ENCODE results near the gene TRPT1. TPM values are rescaled to one million over a fixed set of nuclear protein-coding genes. Genes with fewer than 3 reads are reported as not detected.

TRPT1 gene
- total RNA-seq, 1 donor from 2014 or later, result 29.4 TPM

DNA sequence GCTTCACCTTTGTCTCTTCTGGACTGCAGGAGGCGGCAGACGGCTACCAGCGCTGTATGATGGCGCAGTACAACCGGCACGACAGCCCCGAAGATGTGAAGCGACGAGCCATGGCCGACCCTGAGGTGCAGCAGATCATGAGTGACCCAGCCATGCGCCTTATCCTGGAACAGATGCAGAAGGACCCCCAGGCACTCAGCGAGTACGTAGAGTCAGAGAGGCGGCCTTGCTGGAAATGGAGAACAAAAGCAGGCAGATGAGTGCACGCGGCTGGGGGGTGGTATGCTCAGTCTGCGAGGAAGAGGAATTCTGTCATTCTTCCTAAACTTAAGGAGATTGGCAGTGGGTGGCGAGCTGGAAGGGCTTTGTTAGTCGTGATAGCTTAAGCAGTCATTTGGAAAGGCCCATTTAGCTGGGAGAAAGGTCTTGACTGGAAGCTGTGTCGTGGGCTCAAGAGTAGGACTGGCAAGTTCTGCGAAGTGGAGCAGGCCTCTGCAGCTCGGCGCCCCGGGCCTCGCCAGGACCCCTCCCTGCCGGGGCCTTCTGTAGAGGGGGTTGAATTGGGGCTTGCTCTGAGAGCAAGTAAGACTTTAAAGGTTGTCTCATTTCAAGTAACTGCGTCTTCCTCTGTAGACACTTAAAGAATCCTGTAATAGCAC lies 22.4 kb downstream of the TRPT1 start:
- peaks cover 20% of the 10 kb centered on the region for H3K36me3 Mint-ChIP-seq (ENCODE audit: low read depth, unreplicated experiment)
- H3K9me3 Mint-ChIP-seq (ENCODE audit: unreplicated experiment), result no peaks in the 10 kb centered on the region
- H3K4me1 Mint-ChIP-seq (ENCODE audit: low read depth, unreplicated experiment), result peaks cover 24% of the 10 kb centered on the region
- no peaks in the 10 kb centered on the region for H3K27me3 Mint-ChIP-seq (ENCODE audit: low read depth, unreplicated experiment)
- no peak overlapping the region for H3K4me3 Mint-ChIP-seq (ENCODE audit: unreplicated experiment)
- peaks cover 25% of the 10 kb centered on the region for H3K4me1 ChIP-seq (ENCODE audit: insufficient read depth, low read length)
- TF ChIP-seq EZH2 (IDR thresholded peaks at IDR 0.05; ENCODE audit: insufficient read depth, low read length), result no peak
- TF ChIP-seq, protein P1, sequence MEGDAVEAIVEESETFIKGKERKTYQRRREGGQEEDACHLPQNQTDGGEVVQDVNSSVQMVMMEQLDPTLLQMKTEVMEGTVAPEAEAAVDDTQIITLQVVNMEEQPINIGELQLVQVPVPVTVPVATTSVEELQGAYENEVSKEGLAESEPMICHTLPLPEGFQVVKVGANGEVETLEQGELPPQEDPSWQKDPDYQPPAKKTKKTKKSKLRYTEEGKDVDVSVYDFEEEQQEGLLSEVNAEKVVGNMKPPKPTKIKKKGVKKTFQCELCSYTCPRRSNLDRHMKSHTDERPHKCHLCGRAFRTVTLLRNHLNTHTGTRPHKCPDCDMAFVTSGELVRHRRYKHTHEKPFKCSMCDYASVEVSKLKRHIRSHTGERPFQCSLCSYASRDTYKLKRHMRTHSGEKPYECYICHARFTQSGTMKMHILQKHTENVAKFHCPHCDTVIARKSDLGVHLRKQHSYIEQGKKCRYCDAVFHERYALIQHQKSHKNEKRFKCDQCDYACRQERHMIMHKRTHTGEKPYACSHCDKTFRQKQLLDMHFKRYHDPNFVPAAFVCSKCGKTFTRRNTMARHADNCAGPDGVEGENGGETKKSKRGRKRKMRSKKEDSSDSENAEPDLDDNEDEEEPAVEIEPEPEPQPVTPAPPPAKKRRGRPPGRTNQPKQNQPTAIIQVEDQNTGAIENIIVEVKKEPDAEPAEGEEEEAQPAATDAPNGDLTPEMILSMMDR (IDR thresholded peaks at IDR 0.05; ENCODE audit: insufficient read depth, low read depth, low read length), result no peak
- H3K9me3 ChIP-seq (ENCODE audit: insufficient read depth, low read depth, low read length), result no peaks in the 10 kb centered on the region
- no peaks in the 10 kb centered on the region for H3K27me3 ChIP-seq (ENCODE audit: insufficient read depth, low read length)
- no peak overlapping the region for H3K9ac ChIP-seq (ENCODE audit: low read length)
- H3K79me2 ChIP-seq (ENCODE audit: insufficient read depth, low read length), result no peaks in the 10 kb centered on the region
- H2AFZ ChIP-seq (ENCODE audit: low read depth, low read length), result no peak overlapping the region
- H3K27ac Mint-ChIP-seq (ENCODE audit: unreplicated experiment), result no peak overlapping the region
- DNase-seq (ENCODE audit: low read depth), result no peak
- no peak overlapping the region for H3K4me3 ChIP-seq (ENCODE audit: insufficient read depth, low read depth, low read length)
- peaks cover 42% of the 10 kb centered on the region for H4K20me1 ChIP-seq (ENCODE audit: insufficient read depth, low read length)
- H3K36me3 ChIP-seq (ENCODE audit: insufficient read depth, low read length), result peaks cover 42% of the 10 kb centered on the region
- no peak overlapping the region for H3K27ac ChIP-seq (ENCODE audit: low read depth, low read length)
- no peak for FAIRE-seq
- no peak overlapping the region for H3K4me2 ChIP-seq (ENCODE audit: low read length)

DNA sequence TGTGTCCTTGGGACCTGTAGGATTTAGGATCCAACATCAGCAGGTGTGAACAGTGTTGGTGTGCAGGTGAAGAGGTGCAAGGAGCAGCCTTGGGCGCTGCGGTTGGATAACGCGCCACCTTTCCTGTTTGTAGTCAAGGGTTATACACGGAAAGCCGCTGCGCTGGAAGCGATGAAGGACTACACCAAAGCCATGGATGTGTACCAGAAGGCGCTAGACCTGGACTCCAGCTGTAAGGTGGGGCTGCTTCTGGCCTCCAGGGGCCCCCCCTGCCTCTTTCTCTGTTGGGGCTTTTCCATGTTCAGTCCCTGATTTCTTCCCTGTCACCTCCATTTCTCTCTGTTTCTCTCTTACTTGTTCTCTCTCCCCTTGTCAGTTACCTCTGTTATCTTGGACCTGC lies 23.0 kb downstream of the TRPT1 start:
- Mint-ChIP-seq H3K27me3 (ENCODE audit: low read depth, unreplicated experiment) (no peaks in the 10 kb centered on the region), H3K27ac (ENCODE audit: unreplicated experiment) (no peak overlapping the region), H3K4me1 (ENCODE audit: low read depth, unreplicated experiment) (peaks cover 24% of the 10 kb centered on the region), H3K4me3 (ENCODE audit: unreplicated experiment) (no peak overlapping the region), H3K9me3 (ENCODE audit: unreplicated experiment) (no peaks in the 10 kb centered on the region), H3K36me3 (ENCODE audit: low read depth, unreplicated experiment) (peaks cover 20% of the 10 kb centered on the region)
- Histone ChIP-seq H3K4me1 (ENCODE audit: insufficient read depth, low read length) (peaks cover 20% of the 10 kb centered on the region), H3K36me3 (ENCODE audit: insufficient read depth, low read length) (peaks cover 44% of the 10 kb centered on the region), H4K20me1 (ENCODE audit: insufficient read depth, low read length) (peaks cover 42% of the 10 kb centered on the region), H2AFZ (ENCODE audit: low read depth, low read length) (no peak overlapping the region), H3K9ac (ENCODE audit: low read length) (no peak overlapping the region), H3K4me3 (ENCODE audit: insufficient read depth, low read depth, low read length) (no peak overlapping the region), H3K4me2 (ENCODE audit: low read length) (no peak overlapping the region), H3K27me3 (ENCODE audit: insufficient read depth, low read length) (no peaks in the 10 kb centered on the region), H3K79me2 (ENCODE audit: insufficient read depth, low read length) (no peaks in the 10 kb centered on the region), H3K27ac (ENCODE audit: low read depth, low read length) (no peak overlapping the region), H3K9me3 (ENCODE audit: insufficient read depth, low read depth, low read length) (no peaks in the 10 kb centered on the region)
- DNase-seq (ENCODE audit: low read depth) (no peak), FAIRE-seq (no peak)
- no peak for TF ChIP-seq EZH2 (IDR thresholded peaks at IDR 0.05; ENCODE audit: insufficient read depth, low read length)
- TF ChIP-seq, protein P1 (IDR thresholded peaks at IDR 0.05; ENCODE audit: insufficient read depth, low read depth, low read length), result no peak

DNA sequence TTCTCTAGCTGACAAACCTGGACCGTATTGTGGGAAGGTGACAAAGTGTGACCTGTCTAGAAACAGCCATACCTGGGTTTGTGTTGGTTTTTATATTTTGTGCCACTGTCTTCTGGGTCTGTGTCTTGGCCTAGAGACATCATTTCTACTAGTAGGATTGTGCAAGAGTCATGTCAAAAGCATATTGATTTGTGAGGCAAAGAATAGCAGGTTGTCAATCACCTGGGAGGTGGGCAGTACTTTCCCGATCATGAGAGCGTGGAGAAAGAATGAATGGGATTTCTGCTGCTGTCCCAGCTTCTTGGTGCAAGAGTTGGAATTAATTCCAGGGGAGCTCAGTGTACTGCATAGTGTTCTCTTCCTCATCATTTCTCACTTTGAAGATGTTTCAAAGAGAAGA lies 24.4 kb downstream of the TRPT1 start:
- peaks cover 21% of the 10 kb centered on the region for H3K4me1 Mint-ChIP-seq (ENCODE audit: low read depth, unreplicated experiment)
- Histone ChIP-seq H3K27ac (ENCODE audit: low read depth, low read length) (no peak overlapping the region), H3K4me2 (ENCODE audit: low read length) (no peak overlapping the region), H4K20me1 (ENCODE audit: insufficient read depth, low read length) (peaks cover 43% of the 10 kb centered on the region), H3K9ac (ENCODE audit: low read length) (no peak overlapping the region), H2AFZ (ENCODE audit: low read depth, low read length) (no peak overlapping the region), H3K36me3 (ENCODE audit: insufficient read depth, low read length) (peaks cover 58% of the 10 kb centered on the region), H3K4me1 (ENCODE audit: insufficient read depth, low read length) (peaks cover 8% of the 10 kb centered on the region), H3K27me3 (ENCODE audit: insufficient read depth, low read length) (no peaks in the 10 kb centered on the region), H3K9me3 (ENCODE audit: insufficient read depth, low read depth, low read length) (no peaks in the 10 kb centered on the region), H3K79me2 (ENCODE audit: insufficient read depth, low read length) (no peaks in the 10 kb centered on the region), H3K4me3 (ENCODE audit: insufficient read depth, low read depth, low read length) (no peak overlapping the region)
- H3K36me3 Mint-ChIP-seq (ENCODE audit: low read depth, unreplicated experiment), result peaks cover 29% of the 10 kb centered on the region
- no peak overlapping the region for H3K4me3 Mint-ChIP-seq (ENCODE audit: unreplicated experiment)
- no peak for TF ChIP-seq EZH2 (IDR thresholded peaks at IDR 0.05; ENCODE audit: insufficient read depth, low read length)
- TF ChIP-seq, protein P1 (IDR thresholded peaks at IDR 0.05; ENCODE audit: insufficient read depth, low read depth, low read length), result no peak
- H3K27me3 Mint-ChIP-seq (ENCODE audit: low read depth, unreplicated experiment), result no peaks in the 10 kb centered on the region
- no peaks in the 10 kb centered on the region for H3K9me3 Mint-ChIP-seq (ENCODE audit: unreplicated experiment)
- no peak for DNase-seq (ENCODE audit: low read depth)
- no peak for FAIRE-seq
- H3K27ac Mint-ChIP-seq (ENCODE audit: unreplicated experiment), result no peak overlapping the region
